MM.1S (cell line): ENCODE data around the gene RNF10.
"Not testable (repeated sequence)": the region's sequence is repeated elsewhere in the genome, so short reads cannot be mapped to it uniquely, and the experiment has no call there.

ENCODE experiments used
- DNase-seq: peaks from one replicate; pipeline ENCODE4 v3.0.0-alpha.2; 2015
- H2AFZ ChIP-seq: fragments of 300-600 bp; sonication (generic); 2 replicates; pipeline ENCODE4 v1.6.0; 2016; ENCODE audit warnings: antibody characterized with exemption, low read length
- H3F3A ChIP-seq: fragments of 300-600 bp; sonication (generic); 2 replicates; pipeline ENCODE4 v1.6.1; 2016; ENCODE audit warnings: mild to moderate bottlenecking, antibody characterized with exemption, low read length, moderate library complexity, mixed read lengths; ENCODE audit not compliant: insufficient read depth
- H3K27ac ChIP-seq: fragments of 300-600 bp; sonication (generic); 2 replicates; pipeline ENCODE4 v1.5.1; 2016; ENCODE audit warnings: mild to moderate bottlenecking, low read length
- H3K27me3 ChIP-seq: fragments of 300-600 bp; sonication (generic); replicated peaks from 2 replicates; pipeline ENCODE4 v1.6.0; 2016; ENCODE audit warnings: low read length; ENCODE audit not compliant: insufficient read depth
- H3K36me3 ChIP-seq: fragments of 300-600 bp; sonication (generic); replicated peaks from 2 replicates; pipeline ENCODE4 v1.6.1; 2016; ENCODE audit warnings: mild to moderate bottlenecking, low read length, mixed read lengths; ENCODE audit not compliant: insufficient read depth
- H3K4me1 ChIP-seq: fragments of 300-600 bp; sonication (generic); 2 replicates; pipeline ENCODE4 v1.6.1; 2016; ENCODE audit warnings: low read length, mixed read lengths
- H3K4me2 ChIP-seq: fragments of 300-600 bp; sonication (generic); 2 replicates; pipeline ENCODE4 v1.6.0; 2016; ENCODE audit warnings: low read depth, low read length
- H3K4me3 ChIP-seq: fragments of 300-600 bp; sonication (generic); 2 replicates; pipeline ENCODE4 v1.5.1; 2016; ENCODE audit warnings: low read length, mixed read lengths
- H3K79me2 ChIP-seq: fragments of 300-600 bp; sonication (generic); 2 replicates; pipeline ENCODE4 v1.6.1; 2016; ENCODE audit warnings: mixed run types, low read length, mixed read lengths
- H3K9ac ChIP-seq: fragments of 300-600 bp; sonication (generic); 2 replicates; pipeline ENCODE4 v1.6.1; 2016; ENCODE audit warnings: low read length, mixed read lengths
- H3K9me2 ChIP-seq: fragments of 300-600 bp; sonication (generic); replicated peaks from 2 replicates; pipeline ENCODE4 v1.6.1; 2016; ENCODE audit warnings: mild to moderate bottlenecking, low read length, mixed read lengths; ENCODE audit not compliant: insufficient read depth
- H3K9me3 ChIP-seq: fragments of 300-600 bp; sonication (generic); replicated peaks from 2 replicates; pipeline ENCODE4 v1.6.1; 2016; ENCODE audit warnings: mild to moderate bottlenecking, low read length, mixed read lengths; ENCODE audit not compliant: insufficient read depth
- H4K20me1 ChIP-seq: fragments of 300-600 bp; sonication (generic); 2 replicates; pipeline ENCODE4 v1.6.1; 2016; ENCODE audit warnings: mild to moderate bottlenecking, low read length, moderate library complexity, mixed read lengths; ENCODE audit not compliant: insufficient read depth
- CTCF ChIP-seq: fragments of 300-600 bp; sonication (generic); IDR thresholded peaks from 2 replicates; pipeline ENCODE4 v1.5.1; 2016; ENCODE audit warnings: antibody characterized with exemption, low read length, mixed read lengths
- EZH2 ChIP-seq: fragments of 300-600 bp; sonication (generic); optimal IDR thresholded peaks from 2 replicates; pipeline ENCODE3; 2017; ENCODE audit warnings: low read depth, mild to moderate bottlenecking, antibody characterized with exemption, low read length, mixed read lengths
- EZH2phosphoT487 ChIP-seq: fragments of 300-600 bp; sonication (generic); IDR thresholded peaks from 2 replicates; pipeline ENCODE4 v1.6.1; 2018; ENCODE audit warnings: antibody characterized with exemption, low read length

Gene RNF10

DNA sequence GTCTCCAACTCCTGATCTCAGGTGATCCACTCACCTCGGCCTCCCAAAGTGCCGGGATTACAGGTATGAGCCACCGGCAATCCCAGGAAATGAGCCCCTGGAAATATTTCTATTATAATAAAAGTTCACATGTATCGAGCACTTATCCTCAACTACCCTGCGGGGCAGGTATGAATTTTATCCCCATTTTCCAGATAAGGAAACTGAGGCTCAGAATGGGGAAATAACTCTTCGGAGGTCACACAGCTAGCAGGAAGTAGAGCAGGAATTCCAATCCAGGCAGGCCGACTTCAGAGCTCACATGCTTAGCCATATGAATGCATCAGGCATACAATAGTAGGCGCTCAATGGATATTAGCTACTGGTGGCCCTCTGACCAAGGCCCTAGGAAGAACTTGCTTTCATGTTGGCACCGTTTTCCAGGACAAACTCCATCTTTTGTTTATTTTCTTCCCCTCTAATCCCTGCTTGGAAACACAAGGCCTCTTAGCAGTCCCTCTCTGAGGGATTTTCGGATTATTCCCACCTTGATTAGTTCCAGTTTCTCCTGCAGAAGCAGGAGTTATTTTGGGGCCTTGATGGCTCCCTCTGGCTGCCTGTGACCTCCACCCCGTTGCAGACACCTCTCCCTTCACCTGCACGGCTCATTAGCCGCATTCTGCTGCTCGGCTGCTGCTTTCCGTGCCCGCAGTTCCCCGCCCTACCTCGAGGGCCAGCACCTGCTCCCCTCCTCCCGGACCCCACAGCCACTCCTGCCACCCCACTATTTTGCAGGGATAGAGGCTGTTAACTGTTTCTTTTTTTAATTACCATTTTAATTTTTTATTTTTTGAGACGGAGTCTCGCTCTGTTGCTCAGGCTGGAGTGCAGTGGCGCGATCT lies 65.8 kb downstream of the RNF10 start:
- DNase-seq, result no peak
- H2AFZ ChIP-seq, result no peak overlapping the region
- no peaks in the 10 kb centered on the region for H3K9me2 ChIP-seq
- no peak for TF ChIP-seq EZH2phosphoT487
- no peak for TF ChIP-seq EZH2
- no peak for TF ChIP-seq CTCF
- no peaks in the 10 kb centered on the region for H3K9me3 ChIP-seq
- H3K27ac ChIP-seq, result no peak overlapping the region
- no peak overlapping the region for H3K4me3 ChIP-seq
- no peaks in the 10 kb centered on the region for H3K27me3 ChIP-seq
- no peak overlapping the region for H3K4me2 ChIP-seq
- no peaks in the 10 kb centered on the region for H4K20me1 ChIP-seq
- no peaks in the 10 kb centered on the region for H3K79me2 ChIP-seq
- no peak overlapping the region for H3K9ac ChIP-seq
- H3K36me3 ChIP-seq, result no peaks in the 10 kb centered on the region
- no peaks in the 10 kb centered on the region for H3K4me1 ChIP-seq
- H3F3A ChIP-seq, result no peaks in the 10 kb centered on the region

DNA sequence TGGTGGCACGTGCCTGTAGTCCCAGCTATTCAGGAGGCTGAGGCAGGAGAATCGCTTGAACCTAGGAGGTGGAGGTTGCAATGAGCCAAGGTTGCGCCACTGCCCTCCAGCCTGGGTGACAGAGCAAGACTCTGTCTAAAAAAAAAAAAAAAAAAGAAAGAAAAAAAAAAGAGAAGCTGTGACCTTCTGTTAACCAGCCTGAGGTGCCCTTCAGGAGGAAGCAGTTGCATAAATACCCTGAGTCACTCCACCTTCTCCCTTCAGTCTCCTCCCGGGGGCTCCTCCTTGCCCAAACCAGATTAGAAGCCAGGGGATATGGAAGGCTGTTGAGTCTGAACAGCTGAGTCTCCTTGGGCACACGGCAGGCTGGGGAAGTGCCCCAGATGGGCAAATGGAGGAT lies 68.3 kb downstream of the RNF10 start:
- not testable (repeated sequence) for H3K36me3 ChIP-seq, H3K4me3 ChIP-seq, H3K27me3 ChIP-seq, H3K4me1 ChIP-seq, H3K27ac ChIP-seq, H2AFZ ChIP-seq, H3K9me2 ChIP-seq, H3K79me2 ChIP-seq, H3K9me3 ChIP-seq, H3F3A ChIP-seq, H3K4me2 ChIP-seq, DNase-seq, H4K20me1 ChIP-seq, H3K9ac ChIP-seq

DNA sequence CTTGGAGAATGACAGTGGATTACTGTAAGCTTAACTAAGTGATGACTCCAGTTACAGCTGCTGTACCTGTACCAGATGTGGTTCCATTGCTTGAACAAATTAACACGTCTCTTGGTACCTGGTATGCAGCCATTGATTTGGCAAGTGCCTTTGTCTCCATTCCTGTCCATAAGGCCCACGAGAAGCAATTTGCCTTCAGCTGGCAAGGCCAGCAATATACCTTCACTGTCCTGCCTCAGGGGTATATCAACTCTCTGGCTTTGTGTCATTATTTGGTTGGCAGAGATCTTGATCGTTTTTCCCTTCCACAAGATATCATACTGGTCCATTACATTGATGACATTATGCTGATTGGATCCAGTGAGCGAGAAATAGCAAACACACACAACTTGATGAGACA lies 76.4 kb downstream of the RNF10 start:
- TF ChIP-seq CTCF, result no peak
- no peak for TF ChIP-seq EZH2phosphoT487
- no peak for TF ChIP-seq EZH2
- no peaks in the 10 kb centered on the region for H3K9me2 ChIP-seq

DNA sequence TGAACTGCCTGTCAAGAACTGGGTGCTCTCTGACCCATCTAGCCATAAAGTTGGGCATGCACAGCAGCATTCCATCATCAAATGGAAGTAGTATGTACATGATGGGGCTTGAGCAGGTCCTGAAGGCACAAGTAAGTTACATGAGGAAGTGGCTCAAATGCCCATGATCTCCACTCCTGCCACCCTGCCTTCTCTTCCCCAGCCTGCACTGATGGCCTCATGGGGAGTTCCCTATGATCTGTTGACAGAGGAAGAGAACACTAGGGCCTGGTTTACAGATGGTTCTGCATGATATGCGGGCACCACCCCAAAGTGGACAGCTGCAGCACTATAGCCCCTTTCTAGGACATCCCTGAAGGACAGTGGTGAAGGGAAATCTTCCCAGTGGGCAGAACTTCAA lies 77.4 kb downstream of the RNF10 start:
- H3K36me3 ChIP-seq, result not testable (repeated sequence)

More for the DNA sequence above, 76.4 kb downstream of the RNF10 start:
- no peaks in the 10 kb centered on the region for H3K36me3 ChIP-seq
- H3F3A ChIP-seq, result no peaks in the 10 kb centered on the region
- no peak overlapping the region for H3K9ac ChIP-seq
- H3K27ac ChIP-seq, result no peak overlapping the region
- no peak overlapping the region for H3K4me3 ChIP-seq
- H3K79me2 ChIP-seq, result no peaks in the 10 kb centered on the region
- H3K4me1 ChIP-seq, result no peaks in the 10 kb centered on the region
- H2AFZ ChIP-seq, result no peak overlapping the region
- H3K27me3 ChIP-seq, result no peaks in the 10 kb centered on the region
- no peaks in the 10 kb centered on the region for H3K9me3 ChIP-seq
- no peak for DNase-seq
- no peaks in the 10 kb centered on the region for H4K20me1 ChIP-seq
- no peak overlapping the region for H3K4me2 ChIP-seq

More for the DNA sequence above, 77.4 kb downstream of the RNF10 start:
- not testable (repeated sequence) for H3F3A ChIP-seq, H3K27me3 ChIP-seq, H3K4me3 ChIP-seq, H2AFZ ChIP-seq, H3K27ac ChIP-seq, H3K4me2 ChIP-seq, H3K79me2 ChIP-seq, H3K9me3 ChIP-seq, H3K9ac ChIP-seq, H3K9me2 ChIP-seq, H4K20me1 ChIP-seq, DNase-seq, H3K4me1 ChIP-seq
